Mesothelial cell of epicardium (in vitro differentiated cells): ENCODE data around the gene NELFCD. TPM values are rescaled to one million over a fixed set of nuclear protein-coding genes. Genes with fewer than 3 reads are reported as not detected.

Experiments
- DNase-seq, 2 experiments: peaks; one replicate each; pipeline ENCODE4 v3.0.0; 2021; ENCODE audit warnings: low spot score in 2 of 2; ENCODE audit not compliant: unreplicated experiment in 2 of 2
- H3K27ac Mint-ChIP-seq: 2 replicates; pipeline ENCODE4 v1.8.0; 2021; ENCODE audit warnings: mixed read lengths
- H3K27me3 Mint-ChIP-seq: 2 replicates; pipeline ENCODE4 v1.8.0; 2021; ENCODE audit warnings: low read depth, mixed read lengths
- H3K36me3 Mint-ChIP-seq: 2 replicates; pipeline ENCODE4 v1.8.0; 2021; ENCODE audit warnings: mixed read lengths
- H3K4me1 Mint-ChIP-seq: 2 replicates; pipeline ENCODE4 v1.8.0; 2021; ENCODE audit warnings: mixed read lengths
- H3K4me3 Mint-ChIP-seq: 2 replicates; pipeline ENCODE4 v1.8.0; 2021; ENCODE audit warnings: mild to moderate bottlenecking, moderate library complexity, mixed read lengths
- H3K9me3 Mint-ChIP-seq: 2 replicates; pipeline ENCODE4 v1.8.0; 2021; ENCODE audit warnings: mixed read lengths
- CTCF ChIP-seq: fragments of 200-600 bp; sonication (generic); IDR thresholded peaks from one replicate; pipeline ENCODE4 v1.5.0; 2021; ENCODE audit warnings: antibody characterized with exemption; ENCODE audit not compliant: unreplicated experiment
- total RNA-seq: library from RNA; stranded (reverse); gene quantifications from 3 replicates; pipeline ENCODE4 v1.2.1, GENCODE V29; 2021

NELFCD gene
- total RNA-seq, 1 donor from 2014 or later: 106 TPM

GRCh38 chr20:59030911-59031563 is 50.0 kb downstream of the NELFCD start:
- TF ChIP-seq CTCF: no peak
- H3K4me1 Mint-ChIP-seq: peaks cover 35% of the 10 kb centered on the region
- no peak for DNase-seq
- H3K4me3 Mint-ChIP-seq: peak overlapping the region; percentile 96
- H3K9me3 Mint-ChIP-seq: no peaks in the 10 kb centered on the region
- H3K27ac Mint-ChIP-seq: peak overlapping the region; percentile 56
- peaks cover 32% of the 10 kb centered on the region for H3K36me3 Mint-ChIP-seq
- no peaks in the 10 kb centered on the region for H3K27me3 Mint-ChIP-seq

GRCh38 chr20:59031564-59032022 is 50.5 kb downstream of the NELFCD start:
- Mint-ChIP-seq H3K27me3 (no peaks in the 10 kb centered on the region), H3K27ac (peak overlapping the region; percentile 96), H3K4me3 (peak overlapping the region; percentile 96), H3K4me1 (peaks cover 35% of the 10 kb centered on the region), H3K36me3 (peaks cover 31% of the 10 kb centered on the region), H3K9me3 (no peaks in the 10 kb centered on the region)
- no peak for TF ChIP-seq CTCF
- no peak for DNase-seq

GRCh38 chr20:59032023-59032712 is 51.1 kb downstream of the NELFCD start, which contains the start of gene ATP5F1E:
Gene ATP5F1E (minus strand): TSS chr20:59032335. CDS start chr20:59032251, 84 bp downstream.
- Mint-ChIP-seq H3K4me1 (peaks cover 35% of the 10 kb centered on the region), H3K4me3 (peak within 1 kb of the TSS; percentile 96), H3K9me3 (no peaks in the 10 kb centered on the region), H3K36me3 (peaks cover 34% of the 10 kb centered on the region), H3K27me3 (no peaks in the 10 kb centered on the region), H3K27ac (peak within 1 kb of the TSS; percentile 96)
- peak; percentile 96 to 97 for DNase-seq
- no peak for TF ChIP-seq CTCF

GRCh38 chr20:59032713-59033059 is 51.6 kb downstream of the NELFCD start:
- Mint-ChIP-seq H3K9me3 (no peaks in the 10 kb centered on the region), H3K4me3 (peak overlapping the region; percentile 96), H3K27ac (peak overlapping the region; percentile 93), H3K27me3 (no peaks in the 10 kb centered on the region), H3K36me3 (peaks cover 34% of the 10 kb centered on the region), H3K4me1 (peaks cover 35% of the 10 kb centered on the region)
- no peak for DNase-seq
- TF ChIP-seq CTCF: peak; percentile 14

- Mint-ChIP-seq H3K9me3 (no peaks in the 10 kb centered on the region), H3K4me3 (peak overlapping the region; percentile 96), H3K27ac (peak overlapping the region; percentile 93), H3K4me1 (peaks cover 35% of the 10 kb centered on the region), H3K36me3 (peaks cover 36% of the 10 kb centered on the region), H3K27me3 (no peaks in the 10 kb centered on the region)
- TF ChIP-seq CTCF: no peak
- no peak for DNase-seq
These were observed 52.0 kb downstream of the NELFCD start for GRCh38 chr20:59033093-59033492.
